ENCODE results near the gene KLF7. TPM values are rescaled to one million over a fixed set of nuclear protein-coding genes. Genes with fewer than 3 reads are reported as not detected.
A peak's percentile ranks its signal among the peaks of the same experiment; 100 is the strongest.

KLF7 gene
- polyA plus RNA-seq, 2 of the 4 experiments (the other 2 are of a cell fraction): 17.8 to 29.8 TPM

- H3K4me3 ChIP-seq: no peak overlapping the region
- POLR2A ChIA-PET: no interaction called here
- WGBS (ENCODE audit: missing lambda C conversion rate): 22% methylated on average over 4 of the region's 4 CpGs
- CTCF ChIA-PET: interaction anchor here (0.6 to 0.8 kb wide), 2 partner anchors 11 to 20 kb away, joined by 3 read pairs; no protein-coding TSS in a partner anchor
- TF ChIP-seq HOXB5 (CRISPR knock-in tag; IDR thresholded peaks at IDR 0.05) (no peak), REST (IDR thresholded peaks at IDR 0.05) (peak; percentile 94), EHMT2 (IDR thresholded peaks at IDR 0.05; ENCODE audit: low read depth) (peak; percentile 80; the same call in 1 of the 2 replicates)
- no peaks in the 10 kb centered on the region for H3K4me1 ChIP-seq
- no peak overlapping the region for H3K4me2 ChIP-seq
- FAIRE-seq: no peak
- no peaks in the 10 kb centered on the region for H3K9me3 ChIP-seq
- no peak for DNase-seq (ENCODE audit: low read depth in 1 of 2, low spot score in 1 of 2)
- peak; percentile 53 to 54; a peak in 2 of 6 replicates for ATAC-seq
- H3K27ac ChIP-seq: no peak overlapping the region
Measured at GRCh38 chr2:207202645-207203044, 36.9 kb upstream of the KLF7 start.

- no peak overlapping the region for H3K4me3 ChIP-seq
- H3K4me1 ChIP-seq: no peaks in the 10 kb centered on the region
- no peak overlapping the region for H3K4me2 ChIP-seq
- TF ChIP-seq NR3C1 (IDR thresholded peaks at IDR 0.05) (no peak), CTCF (IDR thresholded peaks at IDR 0.05) (no peak), HES2 (IDR thresholded peaks at IDR 0.05) (no peak), PBX3 (IDR thresholded peaks at IDR 0.05) (no peak), POLR2AphosphoS2 (conservative IDR thresholded peaks at IDR 0.05; ENCODE audit: low read length) (no peak), FOXS1 (CRISPR knock-in tag; IDR thresholded peaks at IDR 0.05) (no peak), NFE2L2 (conservative IDR thresholded peaks at IDR 0.05; ENCODE audit: low read length) (no peak), RFX5 (IDR thresholded peaks at IDR 0.05) (no peak), NPAS2 (CRISPR knock-in tag; IDR thresholded peaks at IDR 0.05; ENCODE audit: borderline replicate concordance) (no peak), RAD21 (conservative IDR thresholded peaks at IDR 0.05 in 1 of 2, IDR thresholded peaks at IDR 0.05 in 1 of 2) (no peak)
- DNase-seq (ENCODE audit: low read depth in 1 of 2, low spot score in 1 of 2): no peak
- FAIRE-seq: no peak
- no peak for ATAC-seq
- POLR2A ChIA-PET: no interaction called here
- 75% methylated on average over 2 of the region's 2 CpGs for WGBS (ENCODE audit: missing lambda C conversion rate)
- CTCF ChIA-PET: no interaction called here
- H3K27ac ChIP-seq: no peak overlapping the region
- H3K9me3 ChIP-seq: no peaks in the 10 kb centered on the region
Measured at GRCh38 chr2:207201416-207201815, 35.7 kb upstream of the KLF7 start.

GRCh38 chr2:207200136-207200535, 34.4 kb upstream of the KLF7 start:
- ATAC-seq: no peak
- CTCF ChIA-PET: no interaction called here
- TF ChIP-seq KDM5A (IDR thresholded peaks at IDR 0.05): no peak

More at GRCh38 chr2:207200136-207200535, 34.4 kb upstream of the KLF7 start:
- Histone ChIP-seq H3K27ac (no peak overlapping the region), H3K4me2 (no peak overlapping the region), H3K4me1 (no peaks in the 10 kb centered on the region), H3K4me3 (no peak overlapping the region), H3K9me3 (no peaks in the 10 kb centered on the region)
- POLR2A ChIA-PET: no interaction called here
- DNase-seq (ENCODE audit: low read depth in 1 of 2, low spot score in 1 of 2): no peak
- FAIRE-seq: no peak
- WGBS (ENCODE audit: missing lambda C conversion rate): 71% methylated on average over 8 of the region's 8 CpGs

All from A549 (cell line).